SU-DHL-6 (cell line): ENCODE results near the gene LCE2A.

ENCODE experiments used
- H2AFZ ChIP-seq: fragments of 200-600 bp; sonication (generic); 2 replicates; pipeline ENCODE4 v1.6.1; 2014; ENCODE audit warnings: low read depth, mild to moderate bottlenecking, moderate library complexity, mixed read lengths, antibody characterized with exemption, low read length; ENCODE audit not compliant: severe bottlenecking
- H3F3A ChIP-seq: fragments of 200-600 bp; shearing (Covaris generic); 2 replicates; pipeline ENCODE4 v1.6.0; 2016; ENCODE audit warnings: antibody characterized with exemption, mild to moderate bottlenecking; ENCODE audit not compliant: insufficient read depth
- H3K27ac ChIP-seq: fragments of 200-600 bp; sonication (generic); 2 replicates; pipeline ENCODE4 v1.5.1; 2016; ENCODE audit warnings: low read depth, mild to moderate bottlenecking, low read length, moderate library complexity, mixed read lengths
- H3K27me3 ChIP-seq: fragments of 200-600 bp; sonication (generic), shearing (Covaris generic); 2 replicates; pipeline ENCODE4 v1.6.0; 2014; ENCODE audit warnings: mild to moderate bottlenecking, low read length
- H3K36me3 ChIP-seq: fragments of 200-600 bp; sonication (generic); 2 replicates; pipeline ENCODE4 v1.6.1; 2014; ENCODE audit warnings: mild to moderate bottlenecking, low read length, mixed read lengths
- H3K4me2 ChIP-seq: fragments of 300-600, 200-600 bp; shearing (Covaris generic), sonication (generic); 2 replicates; pipeline ENCODE4 v1.6.0; 2014; ENCODE audit warnings: low read length, low read depth, mild to moderate bottlenecking; ENCODE audit not compliant: poor library complexity, severe bottlenecking
- H3K4me3 ChIP-seq: fragments of 200-600 bp; sonication (generic); 2 replicates; pipeline ENCODE4 v1.5.1; 2014; ENCODE audit warnings: antibody characterized with exemption, low read length, mild to moderate bottlenecking, mixed read lengths; ENCODE audit not compliant: insufficient read depth, poor library complexity, severe bottlenecking
- H3K79me2 ChIP-seq: fragments of 200-600 bp; sonication (generic); 2 replicates; pipeline ENCODE4 v1.6.1; 2014; ENCODE audit warnings: mild to moderate bottlenecking, low read length, moderate library complexity; ENCODE audit not compliant: insufficient read depth
- H3K9ac ChIP-seq: fragments of 200-600 bp; sonication (generic); 2 replicates; pipeline ENCODE4 v1.7.0; 2014; ENCODE audit warnings: mild to moderate bottlenecking, low read length
- H3K9me2 ChIP-seq: fragments of 200-600 bp; sonication (generic); replicated peaks from 2 replicates; pipeline ENCODE4 v1.6.1; 2014; ENCODE audit warnings: low read length; ENCODE audit not compliant: insufficient read depth
- H3K9me3 ChIP-seq: fragments of 200-600 bp; sonication (generic); 2 replicates; pipeline ENCODE4 v1.6.1; 2014; ENCODE audit warnings: low read length, mixed read lengths; ENCODE audit not compliant: insufficient read depth
- H4K20me1 ChIP-seq: fragments of 200-600 bp; sonication (generic); 2 replicates; pipeline ENCODE4 v1.6.1; 2014; ENCODE audit warnings: low read depth, mild to moderate bottlenecking, antibody characterized with exemption, low read length, moderate library complexity, mixed read lengths
- EZH2phosphoT487 ChIP-seq: fragments of 200-600 bp; sonication (generic), shearing (Covaris generic); conservative IDR thresholded peaks from 2 replicates; pipeline ENCODE4 v1.6.1; 2018; ENCODE audit warnings: mild to moderate bottlenecking, antibody characterized with exemption, low read length, moderate library complexity, mixed read lengths
- TF ChIP-seq, protein P1 (sequence below): fragments of 200-600 bp; sonication (generic); IDR thresholded peaks from one replicate; pipeline ENCODE4 v1.5.1; 2017; ENCODE audit warnings: antibody characterized with exemption, mild to moderate bottlenecking, low read length, moderate library complexity; ENCODE audit not compliant: insufficient read depth, poor library complexity, severe bottlenecking

LCE2A gene

DNA sequence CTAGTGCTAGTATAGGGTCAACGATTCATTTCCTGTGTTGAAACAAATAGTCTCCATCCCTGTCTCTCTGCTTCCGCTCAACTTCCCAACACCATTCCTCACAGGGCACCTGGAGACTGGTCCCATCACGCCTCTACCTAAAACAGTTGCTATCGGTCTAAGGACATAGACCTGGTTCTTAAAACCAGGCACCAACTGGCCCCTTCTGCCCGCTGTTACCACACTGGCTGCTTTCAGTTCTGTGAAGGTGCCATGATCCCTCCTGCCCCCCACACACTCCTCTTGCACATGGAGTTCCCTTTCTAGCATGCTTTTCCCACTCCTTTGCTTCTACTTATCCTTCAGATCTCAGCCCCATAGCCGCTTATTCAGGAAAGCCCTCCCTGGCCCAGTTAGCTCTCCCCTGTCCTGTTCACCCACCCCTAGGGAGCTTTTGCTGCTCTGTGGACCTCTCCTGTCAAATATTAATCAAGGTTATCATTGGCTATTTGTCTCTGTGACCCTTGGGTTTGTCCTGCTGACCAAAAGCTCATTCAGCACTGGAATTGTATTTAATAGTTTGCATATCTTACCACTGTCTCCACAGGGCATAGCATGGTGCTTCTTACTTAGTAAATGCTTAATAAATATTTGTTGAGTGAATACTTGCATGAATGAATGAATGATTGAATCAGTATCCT lies 47.8 kb downstream of the LCE2A start:
- no peak overlapping the region for H3K4me2 ChIP-seq
- TF ChIP-seq, protein P1, sequence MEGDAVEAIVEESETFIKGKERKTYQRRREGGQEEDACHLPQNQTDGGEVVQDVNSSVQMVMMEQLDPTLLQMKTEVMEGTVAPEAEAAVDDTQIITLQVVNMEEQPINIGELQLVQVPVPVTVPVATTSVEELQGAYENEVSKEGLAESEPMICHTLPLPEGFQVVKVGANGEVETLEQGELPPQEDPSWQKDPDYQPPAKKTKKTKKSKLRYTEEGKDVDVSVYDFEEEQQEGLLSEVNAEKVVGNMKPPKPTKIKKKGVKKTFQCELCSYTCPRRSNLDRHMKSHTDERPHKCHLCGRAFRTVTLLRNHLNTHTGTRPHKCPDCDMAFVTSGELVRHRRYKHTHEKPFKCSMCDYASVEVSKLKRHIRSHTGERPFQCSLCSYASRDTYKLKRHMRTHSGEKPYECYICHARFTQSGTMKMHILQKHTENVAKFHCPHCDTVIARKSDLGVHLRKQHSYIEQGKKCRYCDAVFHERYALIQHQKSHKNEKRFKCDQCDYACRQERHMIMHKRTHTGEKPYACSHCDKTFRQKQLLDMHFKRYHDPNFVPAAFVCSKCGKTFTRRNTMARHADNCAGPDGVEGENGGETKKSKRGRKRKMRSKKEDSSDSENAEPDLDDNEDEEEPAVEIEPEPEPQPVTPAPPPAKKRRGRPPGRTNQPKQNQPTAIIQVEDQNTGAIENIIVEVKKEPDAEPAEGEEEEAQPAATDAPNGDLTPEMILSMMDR = no peak
- TF ChIP-seq EZH2phosphoT487 = no peak

GRCh38 chr1:152747831-152748230 lies 49.7 kb downstream of the LCE2A start:
- H3K79me2 ChIP-seq = no peaks in the 10 kb centered on the region
- no peak for TF ChIP-seq EZH2phosphoT487
- TF ChIP-seq, protein P1 = no peak
- no peak overlapping the region for H3K9ac ChIP-seq
- H3K4me2 ChIP-seq = no peak overlapping the region
- H3K27me3 ChIP-seq = no peaks in the 10 kb centered on the region
- H4K20me1 ChIP-seq = no peaks in the 10 kb centered on the region
- H3F3A ChIP-seq = no peaks in the 10 kb centered on the region
- H3K36me3 ChIP-seq = no peaks in the 10 kb centered on the region
- no peaks in the 10 kb centered on the region for H3K9me3 ChIP-seq
- H2AFZ ChIP-seq = no peak overlapping the region
- no peak overlapping the region for H3K27ac ChIP-seq
- no peaks in the 10 kb centered on the region for H3K9me2 ChIP-seq
- H3K4me3 ChIP-seq = no peak overlapping the region

More for the DNA sequence above, 47.8 kb downstream of the LCE2A start:
- Histone ChIP-seq H3K9me2 (no peaks in the 10 kb centered on the region), H3K9me3 (no peaks in the 10 kb centered on the region), H3K27ac (no peak overlapping the region), H3K36me3 (no peaks in the 10 kb centered on the region), H3K4me3 (no peak overlapping the region), H3K9ac (no peak overlapping the region), H2AFZ (no peak overlapping the region), H3K79me2 (no peaks in the 10 kb centered on the region), H3F3A (no peaks in the 10 kb centered on the region), H3K27me3 (no peaks in the 10 kb centered on the region), H4K20me1 (no peaks in the 10 kb centered on the region)
